ENCODE data around the gene HIPK4. TPM values are rescaled to one million over a fixed set of nuclear protein-coding genes. Genes with fewer than 3 reads are reported as not detected.

The HIPK4 gene
- total RNA-seq, 2 experiments from 2014 or later = not detected

DNA sequence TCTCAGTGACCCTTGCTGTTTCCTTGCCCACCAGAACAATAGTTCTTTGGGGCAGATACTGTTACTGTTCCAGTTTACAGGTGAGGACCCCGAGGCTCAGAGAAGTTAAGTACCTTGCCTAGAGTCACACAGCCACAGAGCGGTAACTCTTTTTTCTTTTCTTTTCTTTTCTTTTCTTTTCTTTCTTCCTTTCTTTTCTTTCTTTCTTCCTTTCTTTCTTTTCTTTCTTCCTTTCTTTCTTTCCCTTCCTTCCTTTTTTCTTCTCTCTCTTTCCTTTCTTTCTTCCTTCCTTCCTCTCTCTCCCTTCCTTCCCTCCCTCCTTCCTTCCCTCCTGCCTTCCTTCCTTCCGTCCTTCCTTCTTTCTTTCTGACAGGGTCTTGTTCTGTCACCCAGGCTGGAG, 28.1 kb upstream of the HIPK4 start:
- no peaks in the 10 kb centered on the region for H3K9me3 ChIP-seq (ENCODE audit: low read length)
- TF ChIP-seq, protein P1, sequence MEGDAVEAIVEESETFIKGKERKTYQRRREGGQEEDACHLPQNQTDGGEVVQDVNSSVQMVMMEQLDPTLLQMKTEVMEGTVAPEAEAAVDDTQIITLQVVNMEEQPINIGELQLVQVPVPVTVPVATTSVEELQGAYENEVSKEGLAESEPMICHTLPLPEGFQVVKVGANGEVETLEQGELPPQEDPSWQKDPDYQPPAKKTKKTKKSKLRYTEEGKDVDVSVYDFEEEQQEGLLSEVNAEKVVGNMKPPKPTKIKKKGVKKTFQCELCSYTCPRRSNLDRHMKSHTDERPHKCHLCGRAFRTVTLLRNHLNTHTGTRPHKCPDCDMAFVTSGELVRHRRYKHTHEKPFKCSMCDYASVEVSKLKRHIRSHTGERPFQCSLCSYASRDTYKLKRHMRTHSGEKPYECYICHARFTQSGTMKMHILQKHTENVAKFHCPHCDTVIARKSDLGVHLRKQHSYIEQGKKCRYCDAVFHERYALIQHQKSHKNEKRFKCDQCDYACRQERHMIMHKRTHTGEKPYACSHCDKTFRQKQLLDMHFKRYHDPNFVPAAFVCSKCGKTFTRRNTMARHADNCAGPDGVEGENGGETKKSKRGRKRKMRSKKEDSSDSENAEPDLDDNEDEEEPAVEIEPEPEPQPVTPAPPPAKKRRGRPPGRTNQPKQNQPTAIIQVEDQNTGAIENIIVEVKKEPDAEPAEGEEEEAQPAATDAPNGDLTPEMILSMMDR (conservative IDR thresholded peaks at IDR 0.05; ENCODE audit: low read length) = no peak
- TF ChIP-seq EZH2phosphoT487 (IDR thresholded peaks at IDR 0.05; ENCODE audit: borderline replicate concordance, low read depth, low read length) = no peak
- intact Hi-C loops (cut with micrococcal nuclease; ENCODE audit: unreplicated experiment) = no loop called here
- no peaks in the 10 kb centered on the region for H3K9me2 ChIP-seq (ENCODE audit: insufficient read depth, low read length)
- peaks cover 10% of the 10 kb centered on the region; the same call in 1 of the 2 replicates for H3K36me3 ChIP-seq (ENCODE audit: insufficient read depth, low read length)
- H4K20me1 ChIP-seq (ENCODE audit: insufficient read depth, low read length) = no peaks in the 10 kb centered on the region
- ChIA-PET CTCF (ENCODE audit: unreplicated experiment) (no interaction called here), POLR2A (no interaction called here)
- H3K4me1 ChIP-seq (ENCODE audit: insufficient read depth, low read length, poor library complexity, severe bottlenecking) = peaks cover 24% of the 10 kb centered on the region
- H3K4me2 ChIP-seq (ENCODE audit: low read length) = no peak overlapping the region
- no peak overlapping the region for H3K4me3 ChIP-seq (ENCODE audit: low read depth, low read length, poor library complexity, severe bottlenecking)
- H3K79me2 ChIP-seq (ENCODE audit: insufficient read depth, low read depth, low read length) = no peaks in the 10 kb centered on the region
- no TSS peak for BruUV-seq (replicated peaks)
- no peak for DNase-seq (ENCODE audit: low spot score)
- H2AFZ ChIP-seq (ENCODE audit: low read length) = no peak overlapping the region
- H3K27ac ChIP-seq (ENCODE audit: low read depth, low read length, poor library complexity, severe bottlenecking) = no peak overlapping the region

DNA sequence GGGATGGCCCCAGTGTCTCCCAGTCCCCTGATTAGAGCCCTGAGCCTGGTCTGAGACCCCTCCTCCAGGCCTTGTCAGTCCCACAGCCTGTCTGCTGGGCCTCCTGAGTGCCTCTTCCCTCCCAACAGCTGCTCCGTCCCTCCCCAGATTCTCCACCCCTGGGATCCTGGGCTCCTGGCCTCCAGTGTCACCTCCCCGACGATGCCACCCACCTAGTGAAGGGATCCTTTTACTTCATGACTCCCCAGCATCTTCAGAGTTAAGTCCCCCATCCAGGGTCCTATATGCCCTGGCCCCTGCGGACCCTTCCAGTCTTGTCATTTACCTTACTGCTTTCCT, 27.6 kb upstream of the HIPK4 start:
- Histone ChIP-seq H3K4me2 (ENCODE audit: low read length) (no peak overlapping the region), H3K9me2 (ENCODE audit: insufficient read depth, low read length) (no peaks in the 10 kb centered on the region), H4K20me1 (ENCODE audit: insufficient read depth, low read length) (no peaks in the 10 kb centered on the region), H2AFZ (ENCODE audit: low read length) (no peak overlapping the region), H3K4me3 (ENCODE audit: low read depth, low read length, poor library complexity, severe bottlenecking) (no peak overlapping the region), H3K4me1 (ENCODE audit: insufficient read depth, low read length, poor library complexity, severe bottlenecking) (peaks cover 24% of the 10 kb centered on the region), H3K36me3 (ENCODE audit: insufficient read depth, low read length) (peaks cover 6% of the 10 kb centered on the region; the same call in 1 of the 2 replicates), H3K79me2 (ENCODE audit: insufficient read depth, low read depth, low read length) (no peaks in the 10 kb centered on the region), H3K9me3 (ENCODE audit: low read length) (no peaks in the 10 kb centered on the region), H3K27ac (ENCODE audit: low read depth, low read length, poor library complexity, severe bottlenecking) (no peak overlapping the region)
- intact Hi-C loops (cut with micrococcal nuclease; ENCODE audit: unreplicated experiment) = no loop called here
- TF ChIP-seq, protein P1 (conservative IDR thresholded peaks at IDR 0.05; ENCODE audit: low read length) = no peak
- TF ChIP-seq EZH2phosphoT487 (IDR thresholded peaks at IDR 0.05; ENCODE audit: borderline replicate concordance, low read depth, low read length) = no peak
- ChIA-PET CTCF (ENCODE audit: unreplicated experiment) (interaction anchor here (0.6 kb wide), 1 partner anchor 112 kb away, joined by 9 read pairs; no protein-coding TSS in a partner anchor), POLR2A (interaction anchor here (0.6 kb wide), 1 partner anchor 15 kb away, joined by 5 read pairs; no protein-coding TSS in a partner anchor)
- BruUV-seq (replicated peaks) = no TSS peak
- no peak for DNase-seq (ENCODE audit: low spot score)

DNA sequence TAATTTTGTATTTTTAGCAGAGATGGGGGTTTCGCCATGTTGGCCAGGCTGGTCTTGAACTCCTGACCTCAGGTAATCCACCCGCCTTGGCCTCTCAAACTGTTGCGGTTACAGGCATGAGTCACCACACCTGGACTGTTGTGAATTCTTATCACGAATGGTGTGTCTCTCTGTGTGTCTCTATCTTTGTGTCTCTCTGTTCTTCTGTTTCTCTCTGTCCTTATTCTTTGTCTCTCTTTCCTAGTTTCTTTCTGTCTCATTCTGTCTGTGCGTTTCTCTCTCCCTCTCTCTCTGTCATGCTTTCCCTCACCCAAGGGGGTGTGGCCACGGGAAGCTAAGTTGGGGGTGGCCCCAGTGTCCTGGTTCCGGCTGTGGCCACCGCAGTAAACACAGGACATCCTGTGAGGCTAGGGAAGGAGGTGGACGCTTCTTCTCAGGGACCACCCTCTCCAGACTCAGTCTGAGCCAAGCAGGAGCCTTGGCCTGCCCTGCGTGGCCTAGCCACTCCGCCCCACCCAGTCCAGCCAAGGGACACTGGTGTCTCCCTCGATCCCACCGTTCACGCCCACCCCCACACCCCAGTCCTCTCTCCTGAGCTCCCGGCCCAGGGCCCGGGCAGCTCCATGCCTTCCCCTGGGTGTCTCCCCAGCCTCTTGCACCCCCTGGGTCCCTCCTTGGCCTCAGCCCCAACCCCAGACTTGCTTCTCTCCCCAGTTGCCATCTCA, 27.1 kb upstream of the HIPK4 start:
- ChIA-PET POLR2A (interaction anchor here (0.6 kb wide), 1 partner anchor 15 kb away, joined by 5 read pairs; no protein-coding TSS in a partner anchor), CTCF (ENCODE audit: unreplicated experiment) (interaction anchor here (0.6 kb wide), 1 partner anchor 112 kb away, joined by 9 read pairs; no protein-coding TSS in a partner anchor)
- no TSS peak for BruUV-seq (replicated peaks)
- H3K4me3 ChIP-seq (ENCODE audit: low read depth, low read length, poor library complexity, severe bottlenecking) = no peak overlapping the region
- H3K36me3 ChIP-seq (ENCODE audit: insufficient read depth, low read length) = peaks cover under 1% of the 10 kb centered on the region; the same call in 1 of the 2 replicates
- H3K9me3 ChIP-seq (ENCODE audit: low read length) = no peaks in the 10 kb centered on the region
- intact Hi-C loops (cut with micrococcal nuclease; ENCODE audit: unreplicated experiment) = no loop called here
- no peaks in the 10 kb centered on the region for H3K9me2 ChIP-seq (ENCODE audit: insufficient read depth, low read length)
- no peak overlapping the region; the same call in 1 of the 2 replicates for H2AFZ ChIP-seq (ENCODE audit: low read length)
- H3K4me1 ChIP-seq (ENCODE audit: insufficient read depth, low read length, poor library complexity, severe bottlenecking) = peaks cover 25% of the 10 kb centered on the region
- H3K79me2 ChIP-seq (ENCODE audit: insufficient read depth, low read depth, low read length) = no peaks in the 10 kb centered on the region
- H4K20me1 ChIP-seq (ENCODE audit: insufficient read depth, low read length) = no peaks in the 10 kb centered on the region
- no peak overlapping the region for H3K4me2 ChIP-seq (ENCODE audit: low read length)
- peak; percentile 39 for DNase-seq (ENCODE audit: low spot score)
- peak overlapping the region; percentile 5 for H3K27ac ChIP-seq (ENCODE audit: low read depth, low read length, poor library complexity, severe bottlenecking)
- TF ChIP-seq, protein P1 (conservative IDR thresholded peaks at IDR 0.05; ENCODE audit: low read length) = no peak
- TF ChIP-seq EZH2phosphoT487 (IDR thresholded peaks at IDR 0.05; ENCODE audit: borderline replicate concordance, low read depth, low read length) = no peak
